Ectodermal cell (in vitro differentiated cells): ENCODE data around the gene CUL4A.

Experiments
- H3K27ac ChIP-seq: 2 replicates; pipeline ENCODE4 v1.7.0; 2013; ENCODE audit warnings: mild to moderate bottlenecking, low read depth, low read length; ENCODE audit not compliant: insufficient read depth, poor library complexity, severe bottlenecking
- H3K27me3 ChIP-seq: 2 replicates; pipeline ENCODE4 v1.7.0; 2013; ENCODE audit warnings: mild to moderate bottlenecking, low read length; ENCODE audit not compliant: insufficient read depth, control insufficient read depth, poor library complexity, severe bottlenecking
- H3K36me3 ChIP-seq: one replicate; pipeline ENCODE4 v1.7.0; 2013; ENCODE audit warnings: low read length; ENCODE audit not compliant: control insufficient read depth, insufficient read depth
- H3K4me1 ChIP-seq: one replicate; pipeline ENCODE4 v1.7.0; 2013; ENCODE audit warnings: low read length; ENCODE audit not compliant: control insufficient read depth, insufficient read depth
- H3K4me3 ChIP-seq: 2 replicates; pipeline ENCODE4 v1.7.0; 2013; ENCODE audit warnings: low read depth, low read length, control low read depth; ENCODE audit not compliant: insufficient read depth
- H3K9me3 ChIP-seq: 2 replicates; pipeline ENCODE4 v1.7.0; 2013; ENCODE audit warnings: mild to moderate bottlenecking, low read length, moderate library complexity; ENCODE audit not compliant: control insufficient read depth
- WGBS, 2 experiments: methylation state at CpG; one replicate each; pipeline ENCODE4 v1.1.7; 2013; ENCODE audit warnings: missing lambda C conversion rate in 2 of 2; 5-methylcytosine and 5-hydroxymethylcytosine counted together

The CUL4A gene

DNA sequence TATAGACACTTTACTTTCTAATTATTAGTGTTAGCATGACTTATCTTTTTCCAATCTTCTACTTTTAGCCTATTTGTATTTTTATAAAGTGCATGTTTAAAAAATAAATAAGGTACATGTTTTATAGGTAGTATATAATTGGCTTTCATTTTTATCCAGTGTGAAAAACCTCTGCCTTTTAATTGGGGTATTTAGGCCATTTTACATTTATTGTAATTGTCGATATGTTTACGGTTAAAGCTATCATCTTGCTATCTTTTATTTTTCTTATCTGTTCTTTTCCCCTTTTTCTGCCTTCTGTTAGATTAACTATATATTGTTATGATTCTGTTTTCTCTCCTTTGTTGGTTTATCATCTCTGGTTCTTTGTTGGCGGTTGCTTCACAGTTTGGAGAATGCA, 41.8 kb upstream of the CUL4A start:
- no peaks in the 10 kb centered on the region for H3K36me3 ChIP-seq
- H3K4me1 ChIP-seq = peaks cover 6% of the 10 kb centered on the region
- no peak overlapping the region for H3K27ac ChIP-seq
- 86 to 100% methylated on average over 1 to 3 of the region's 3 CpGs for WGBS, 2 experiments
- no peaks in the 10 kb centered on the region for H3K9me3 ChIP-seq
- H3K4me3 ChIP-seq = no peak overlapping the region
- peaks cover 5% of the 10 kb centered on the region for H3K27me3 ChIP-seq

DNA sequence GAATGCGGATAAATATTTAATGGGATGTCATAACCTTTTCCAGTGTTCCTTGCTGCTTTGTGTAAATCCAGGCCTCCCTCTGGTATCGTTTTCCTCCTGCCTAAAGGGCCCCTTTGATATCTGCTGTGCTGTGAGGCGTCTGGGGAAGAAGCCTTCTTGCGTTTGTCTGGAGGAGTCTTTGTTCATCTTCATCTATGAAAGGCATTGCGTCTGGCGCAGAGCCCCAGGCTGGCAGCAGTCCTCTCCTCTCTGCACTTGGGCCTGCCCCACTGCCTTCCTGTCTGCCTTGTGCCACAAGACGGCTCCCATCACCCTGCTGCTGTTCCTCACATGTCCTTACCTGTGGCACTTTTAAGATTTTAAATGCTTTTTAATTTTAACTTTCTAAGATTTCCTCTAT, 41.2 kb upstream of the CUL4A start:
- Histone ChIP-seq H3K36me3 (no peaks in the 10 kb centered on the region), H3K27me3 (peaks cover 2% of the 10 kb centered on the region), H3K4me1 (peaks cover 3% of the 10 kb centered on the region), H3K4me3 (no peak overlapping the region), H3K9me3 (no peaks in the 10 kb centered on the region), H3K27ac (no peak overlapping the region)
- 96 to 97% methylated on average over 7 of the region's 7 CpGs for WGBS, 2 experiments

DNA sequence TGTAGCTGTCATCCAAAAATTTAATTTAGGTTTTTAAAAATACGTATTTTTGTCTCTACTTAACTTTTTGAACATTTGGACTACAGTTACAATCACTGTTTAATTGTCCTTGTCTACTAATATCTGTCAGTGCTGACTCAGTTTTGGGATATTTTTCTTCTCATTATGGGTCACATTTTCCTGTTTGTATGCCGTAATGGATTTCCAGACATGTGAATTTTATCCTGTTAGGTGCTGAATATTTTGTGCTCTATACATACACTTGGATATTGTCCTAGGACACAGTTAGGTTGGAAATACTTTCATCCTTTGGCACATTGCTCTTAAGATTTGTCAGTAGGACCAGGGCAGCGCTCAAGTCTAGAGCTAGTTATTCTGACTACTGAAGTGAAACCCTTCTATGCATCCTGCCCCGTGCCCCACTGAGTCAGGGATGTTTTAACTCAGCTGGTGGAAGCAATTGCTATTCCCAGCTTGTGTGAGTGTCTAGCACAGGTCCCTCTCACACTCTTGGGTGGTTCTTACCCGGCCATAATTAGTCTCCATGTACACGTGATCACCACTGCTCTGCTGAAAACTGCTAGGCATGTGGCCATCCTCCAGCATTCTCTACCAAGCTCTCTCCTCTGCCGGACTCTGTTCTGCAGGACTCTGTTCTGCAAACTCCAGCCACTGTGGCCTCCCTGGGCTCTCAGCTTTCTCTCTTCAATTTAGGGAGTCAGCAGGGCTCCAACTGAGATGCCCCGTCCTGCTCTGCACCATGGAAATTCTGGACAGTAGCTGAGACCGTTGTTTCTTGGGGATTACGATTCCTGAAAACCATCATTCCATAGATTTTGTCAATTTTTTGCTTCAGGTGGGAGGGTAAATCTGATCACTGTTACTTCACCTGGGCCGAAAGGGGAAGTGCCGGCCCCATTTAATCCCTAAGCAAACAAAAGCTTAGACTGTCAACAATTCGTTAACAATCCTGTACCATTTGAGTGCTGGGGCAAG, 39.8 kb upstream of the CUL4A start:
- H3K4me1 ChIP-seq = no peaks in the 10 kb centered on the region
- H3K4me3 ChIP-seq = no peak overlapping the region
- 83 to 91% methylated on average over 12 to 13 of the region's 13 CpGs for WGBS, 2 experiments
- H3K27ac ChIP-seq = peak overlapping the region; percentile 40
- no peaks in the 10 kb centered on the region for H3K27me3 ChIP-seq
- H3K36me3 ChIP-seq = no peaks in the 10 kb centered on the region
- H3K9me3 ChIP-seq = no peaks in the 10 kb centered on the region

DNA sequence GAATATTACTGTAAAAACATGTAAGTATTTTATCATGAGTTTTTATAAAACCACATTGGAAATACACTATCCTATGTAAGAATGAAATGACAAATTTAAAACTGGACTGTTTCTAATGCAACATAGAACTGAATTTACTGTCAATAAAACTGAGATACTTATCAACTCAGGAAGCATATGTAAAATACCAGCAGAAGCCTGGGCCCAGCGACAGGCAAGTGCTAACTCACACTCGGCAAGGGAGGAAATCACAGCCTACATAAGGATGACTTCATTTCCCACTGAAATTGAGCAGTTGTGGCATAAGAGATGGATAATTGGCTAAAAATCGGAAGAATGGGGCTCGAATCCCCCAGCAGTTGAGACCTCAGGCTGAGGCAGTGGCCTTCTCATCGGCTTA, 38.9 kb upstream of the CUL4A start:
- Histone ChIP-seq H3K9me3 (no peaks in the 10 kb centered on the region), H3K27ac (no peak overlapping the region), H3K4me1 (no peaks in the 10 kb centered on the region), H3K27me3 (no peaks in the 10 kb centered on the region), H3K36me3 (no peaks in the 10 kb centered on the region), H3K4me3 (no peak overlapping the region)
- 90 to 93% methylated on average over 5 of the region's 5 CpGs for WGBS, 2 experiments

DNA sequence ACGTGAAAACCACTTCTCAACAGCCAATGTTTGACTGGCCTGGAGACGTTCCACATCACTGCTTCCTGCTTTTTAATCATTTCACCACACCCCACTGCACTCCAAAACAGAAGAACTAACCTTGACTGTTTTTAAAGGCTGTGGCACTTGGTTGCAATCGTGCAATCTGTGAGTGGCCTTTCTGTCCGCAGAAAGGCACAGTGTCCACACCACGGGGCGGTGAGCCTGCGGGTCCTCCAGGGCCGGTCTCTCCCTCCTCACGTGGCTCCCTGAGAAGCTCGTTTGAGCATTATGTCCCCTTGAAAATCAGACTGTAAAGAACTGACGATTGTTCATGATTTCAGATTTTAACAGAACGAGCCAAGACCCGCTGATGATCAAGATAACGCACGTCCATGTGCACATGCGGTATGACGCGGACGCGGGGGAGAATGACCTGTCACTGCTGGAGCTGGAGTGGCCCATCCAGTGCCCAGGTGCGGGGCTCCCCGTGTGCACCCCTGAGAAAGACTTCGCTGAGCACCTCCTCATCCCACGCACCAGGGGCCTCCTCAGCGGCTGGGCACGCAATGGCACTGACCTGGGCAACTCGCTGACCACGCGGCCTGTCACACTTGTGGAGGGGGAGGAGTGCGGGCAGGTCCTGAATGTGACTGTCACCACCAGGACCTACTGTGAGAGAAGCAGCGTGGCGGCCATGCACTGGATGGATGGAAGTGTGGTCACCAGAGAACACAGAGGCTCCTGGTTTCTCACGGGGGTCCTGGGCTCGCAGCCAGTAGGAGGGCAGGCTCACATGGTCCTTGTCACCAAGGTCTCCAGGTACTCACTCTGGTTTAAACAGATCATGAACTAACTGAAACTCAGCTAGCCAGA, 37.9 kb upstream of the CUL4A start:
- Histone ChIP-seq H3K4me1 (no peaks in the 10 kb centered on the region), H3K27me3 (no peaks in the 10 kb centered on the region), H3K4me3 (no peak overlapping the region), H3K27ac (no peak overlapping the region), H3K9me3 (no peaks in the 10 kb centered on the region), H3K36me3 (no peaks in the 10 kb centered on the region)
- 95 to 96% methylated on average over 34 of the region's 34 CpGs for WGBS, 2 experiments

DNA sequence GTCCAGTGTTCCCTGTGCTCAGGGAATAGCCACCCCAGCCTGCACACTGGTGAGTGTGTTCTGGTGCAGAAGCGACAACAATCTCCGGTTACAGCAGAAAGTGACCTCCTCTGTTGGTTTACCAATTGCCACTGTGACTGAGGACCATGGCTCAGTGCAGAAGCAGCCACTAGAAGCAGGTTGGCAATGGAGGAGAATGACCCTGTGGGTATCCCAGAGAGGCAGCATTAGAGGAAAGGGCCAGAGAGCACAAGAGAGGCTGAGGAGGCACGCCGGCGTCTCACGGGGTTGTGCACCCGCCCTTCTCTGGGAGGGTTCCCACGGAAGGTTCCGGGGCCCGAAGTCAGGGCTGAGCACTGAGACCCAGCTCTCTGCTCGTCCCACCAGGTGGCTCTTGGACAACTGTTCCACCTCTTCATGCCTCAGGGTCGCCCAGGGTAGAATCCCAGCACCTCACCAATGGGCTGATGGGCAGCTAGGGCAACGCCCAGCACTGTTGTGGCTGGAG, 36.9 kb upstream of the CUL4A start:
- H3K4me1 ChIP-seq = no peaks in the 10 kb centered on the region
- H3K27me3 ChIP-seq = no peaks in the 10 kb centered on the region
- no peaks in the 10 kb centered on the region for H3K9me3 ChIP-seq
- no peaks in the 10 kb centered on the region for H3K36me3 ChIP-seq
- H3K27ac ChIP-seq = no peak overlapping the region
- 96% methylated on average over 13 of the region's 13 CpGs for WGBS, 2 experiments
- H3K4me3 ChIP-seq = no peak overlapping the region

DNA sequence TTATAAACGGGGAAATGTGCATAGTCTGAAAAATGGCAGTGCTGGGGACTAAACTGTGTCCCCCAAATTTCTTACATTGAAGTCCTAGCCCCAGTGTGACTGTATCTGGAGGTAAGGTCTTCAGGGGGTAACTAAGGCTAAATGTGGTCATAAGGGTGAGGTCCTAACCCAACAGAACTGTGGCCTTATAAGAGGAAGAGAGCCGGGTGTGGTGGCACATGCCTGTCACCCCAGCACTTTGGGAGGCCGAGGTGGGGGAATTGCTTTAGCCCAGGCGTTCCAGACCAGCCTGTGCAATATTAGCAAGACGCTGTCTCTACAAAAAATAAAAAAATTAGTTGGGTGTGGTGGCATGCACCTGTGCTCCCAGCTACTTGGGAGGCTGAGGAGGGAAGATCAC, 33.1 kb upstream of the CUL4A start:
- Histone ChIP-seq H3K4me3 (no peak overlapping the region), H3K4me1 (peaks cover 21% of the 10 kb centered on the region), H3K36me3 (peaks cover 14% of the 10 kb centered on the region), H3K27ac (no peak overlapping the region), H3K9me3 (no peaks in the 10 kb centered on the region), H3K27me3 (no peaks in the 10 kb centered on the region)
- 73 to 74% methylated on average over 5 of the region's 5 CpGs for WGBS, 2 experiments

DNA sequence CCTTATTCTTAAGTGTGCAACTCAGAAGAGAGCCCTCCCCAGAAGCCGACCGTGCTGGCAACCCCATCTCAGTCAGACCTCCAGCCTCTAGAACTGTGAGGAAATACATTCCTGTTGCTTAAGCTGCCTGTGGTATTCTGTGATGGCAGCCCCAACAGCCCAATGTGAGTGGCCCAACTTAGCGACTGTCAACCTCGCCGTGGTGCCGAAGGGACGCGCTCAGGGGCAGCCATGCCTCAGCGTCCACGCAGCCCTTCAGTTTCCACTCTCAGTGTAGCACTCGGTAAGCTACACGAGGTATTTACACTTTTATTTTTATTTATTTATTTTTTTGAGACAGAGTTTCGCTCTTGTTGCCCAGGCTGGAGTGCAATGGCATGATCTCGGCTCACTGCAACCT, 32.6 kb upstream of the CUL4A start:
- WGBS, 2 experiments = 92 to 95% methylated on average over 14 of the region's 14 CpGs
- Histone ChIP-seq H3K4me3 (no peak overlapping the region), H3K27me3 (no peaks in the 10 kb centered on the region), H3K27ac (no peak overlapping the region), H3K4me1 (peaks cover 21% of the 10 kb centered on the region), H3K36me3 (peaks cover 14% of the 10 kb centered on the region), H3K9me3 (no peaks in the 10 kb centered on the region)

DNA sequence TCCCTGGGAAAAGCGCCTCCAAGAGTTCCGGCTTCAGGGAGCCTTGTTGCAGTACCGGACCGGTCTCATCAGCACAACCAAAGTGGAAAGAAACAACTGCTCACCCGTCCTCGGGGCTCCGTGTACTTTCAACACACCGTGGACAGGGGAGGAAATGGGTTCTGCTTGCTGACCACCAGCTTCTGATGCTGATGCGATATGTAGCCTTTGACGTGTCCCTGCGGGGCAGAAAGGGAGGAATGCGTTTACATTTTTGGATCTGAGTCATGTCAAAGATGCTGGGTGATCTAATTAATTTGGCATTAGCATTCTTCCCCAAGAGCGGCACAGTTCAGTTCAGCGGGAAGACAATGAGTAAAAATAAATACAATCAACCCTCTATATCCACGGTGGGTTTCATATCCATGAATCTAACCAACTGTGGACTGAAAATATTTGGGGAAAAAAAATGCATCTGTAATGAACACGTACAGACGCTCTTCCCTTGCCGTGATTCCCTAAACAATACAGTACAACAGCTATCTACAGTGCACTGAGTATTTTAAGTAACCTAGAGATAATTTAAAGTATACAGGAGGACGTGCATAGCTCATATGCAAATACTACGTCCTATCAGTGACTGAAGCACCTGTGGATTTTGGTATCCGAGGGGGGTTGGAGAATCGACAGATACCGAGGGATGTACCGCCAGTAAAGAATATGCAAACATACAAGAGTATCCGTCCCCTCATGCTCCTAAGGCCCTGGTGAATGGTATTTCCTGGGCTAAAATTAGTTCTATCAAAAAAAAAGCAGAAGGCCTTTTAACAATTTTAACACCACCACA, 31.1 kb upstream of the CUL4A start:
- Histone ChIP-seq H3K27me3 (no peaks in the 10 kb centered on the region), H3K27ac (no peak overlapping the region), H3K9me3 (no peaks in the 10 kb centered on the region), H3K4me3 (no peak overlapping the region), H3K4me1 (peaks cover 21% of the 10 kb centered on the region), H3K36me3 (peaks cover 14% of the 10 kb centered on the region)
- WGBS, 2 experiments = 95% methylated on average over 24 to 25 of the region's 25 CpGs
